HepG2 (cell line): ENCODE measurements around the gene CLIC2. TPM values are rescaled to one million over a fixed set of nuclear protein-coding genes. Genes with fewer than 3 reads are reported as not detected.

Experiments used
- ATAC-seq: fragments of 200-7000 bp; cut with Tn5 transposase; 3 replicates; pipeline ENCODE4 v1.9.1; 2020; ENCODE audit warnings: mild to moderate bottlenecking, moderate library complexity
- BruUV-seq: library from RNA; stranded (reverse); fragments of 400-500 nt; replicated peaks from 2 replicates; lab custom pipeline; 2021; lab: Mats Ljungman, UMichigan
- CTCF ChIA-PET: fragments of 300-600 bp; formaldehyde crosslinking; extraction: SDS; loops from one replicate; lab custom pipeline; 2021; ENCODE audit warnings: low total read pairs, inconsistent platforms, low intra/inter-chr PET ratio; lab: Yijun Ruan, JAX
- POLR2A ChIA-PET: fragments of 350-600 bp; sonication (Branson Sonifier 250); formaldehyde crosslinking; loops from one replicate; lab custom pipeline; 2020; ENCODE audit warnings: antibody characterized with exemption, inconsistent platforms; lab: Yijun Ruan, JAX
- DNase-seq: peaks from one replicate; pipeline ENCODE4 v3.0.0-alpha.2; 2015; ENCODE audit warnings: low spot score
- FAIRE-seq: peaks from 3 replicates; lab custom pipeline; 2011; peaks lifted over from hg19 to GRCh38; lab: Jason Lieb, UNC
- H2AFZ ChIP-seq: one replicate; pipeline ENCODE4 v1.6.1; 2011; ENCODE audit warnings: low read length, inconsistent platforms
- H3K27ac ChIP-seq: fragments of 300-600 bp; 3 replicates; pipeline ENCODE4 v1.8.0; 2011; ENCODE audit warnings: mixed run types, mild to moderate bottlenecking, mixed read lengths, low read length, inconsistent platforms; ENCODE audit not compliant: insufficient read depth; ENCODE audit errors: extremely low read length
- H3K27me3 ChIP-seq, 2 experiments: fragments of 200-600 bp in 1 of 2; 2 replicates in 1 of 2; 3 replicates in 1 of 2; pipeline versions ENCODE4 v1.6.0 to v1.8.0; 2011; ENCODE audit warnings: low read length in 2 of 2, mild to moderate bottlenecking in 2 of 2, moderate library complexity in 2 of 2, inconsistent platforms in 1 of 2; ENCODE audit not compliant: insufficient read depth in 2 of 2, control insufficient read depth in 1 of 2
- H3K36me3 ChIP-seq, 2 experiments: fragments of 200-600 bp in 1 of 2; replicated peaks in 1 of 2; 2 replicates in 1 of 2; 3 replicates in 1 of 2; pipeline versions ENCODE4 v1.5.1 to v1.8.0; 2011; ENCODE audit warnings: low read length in 2 of 2, inconsistent platforms in 1 of 2; ENCODE audit not compliant: insufficient read depth in 2 of 2, control insufficient read depth in 1 of 2
- H3K4me1 ChIP-seq: 2 replicates; pipeline ENCODE4 v1.5.1; 2012; ENCODE audit warnings: low read length, inconsistent platforms; ENCODE audit not compliant: insufficient read depth
- H3K4me2 ChIP-seq: 2 replicates; pipeline ENCODE4 v1.6.0; 2011; ENCODE audit warnings: low read depth, low read length, inconsistent platforms
- H3K4me3 ChIP-seq, 3 experiments: fragments of 200-600 bp in 1 of 3; sonication (generic), shearing (Covaris generic) in 1 of 3; replicated peaks in 1 of 3; 2 replicates each; pipeline ENCODE4 v1.5.1; 2011 to 2016; ENCODE audit warnings: low read length in 3 of 3, inconsistent platforms in 2 of 3, low read depth in 2 of 3, mild to moderate bottlenecking in 2 of 3, control low read depth in 1 of 3, mixed read lengths in 1 of 3; ENCODE audit not compliant: insufficient read depth in 1 of 3
- H3K79me2 ChIP-seq: one replicate; pipeline ENCODE4 v1.6.1; 2011; ENCODE audit warnings: low read length, inconsistent platforms; ENCODE audit not compliant: insufficient read depth
- H3K9ac ChIP-seq: 2 replicates; pipeline ENCODE4 v1.6.0; 2011; ENCODE audit warnings: mild to moderate bottlenecking, low read depth, low read length, inconsistent platforms; ENCODE audit not compliant: insufficient read depth
- H3K9me3 ChIP-seq: 2 replicates; pipeline ENCODE4 v1.5.1; 2012; ENCODE audit warnings: mild to moderate bottlenecking, low read length
- H4K20me1 ChIP-seq: 2 replicates; pipeline ENCODE4 v1.6.0; 2011; ENCODE audit warnings: inconsistent platforms, mild to moderate bottlenecking, low read length, moderate library complexity; ENCODE audit not compliant: insufficient read depth
- DMTF1 ChIP-seq: sonication (generic); formaldehyde crosslinking; IDR thresholded peaks from 2 replicates; pipeline ENCODE4 v1.4.0; 2020; ENCODE audit warnings: mild to moderate bottlenecking, missing genetic modification reagents
- HOXD1 ChIP-seq: sonication (generic); formaldehyde crosslinking; IDR thresholded peaks from 2 replicates; pipeline ENCODE4 v1.5.0; 2020; ENCODE audit warnings: missing genetic modification reagents
- JUN ChIP-seq: sonication (generic); formaldehyde crosslinking; IDR thresholded peaks from 2 replicates; pipeline ENCODE4 v1.4.0; 2020; ENCODE audit warnings: mild to moderate bottlenecking, missing genetic modification reagents
- JUNB ChIP-seq: sonication (generic); formaldehyde crosslinking; IDR thresholded peaks from 2 replicates; pipeline ENCODE4 v1.8.0; 2022; ENCODE audit warnings: missing genetic modification reagents, mild to moderate bottlenecking, borderline replicate concordance
- ONECUT2 ChIP-seq: sonication (generic); formaldehyde crosslinking; IDR thresholded peaks from 2 replicates; pipeline ENCODE4 v1.4.0; 2020; ENCODE audit warnings: missing genetic modification reagents
- PHF5A ChIP-seq: IDR thresholded peaks from one replicate; pipeline ENCODE4 v1.6.1; 2018; ENCODE audit warnings: low read depth, missing genetic modification reagents; ENCODE audit not compliant: unreplicated experiment
- ZNF12 ChIP-seq: sonication (generic); formaldehyde crosslinking; IDR thresholded peaks from 2 replicates; pipeline ENCODE4 v1.5.0; 2020; ENCODE audit warnings: missing genetic modification reagents
- ZNF674 ChIP-seq: sonication (generic); formaldehyde crosslinking; IDR thresholded peaks from 2 replicates; pipeline ENCODE4 v1.5.0; 2020; ENCODE audit warnings: low read depth, mild to moderate bottlenecking, missing genetic modification reagents
- ZSCAN29 ChIP-seq: sonication (generic); formaldehyde crosslinking; conservative IDR thresholded peaks from 2 replicates; pipeline ENCODE4 v1.4.0; 2020; ENCODE audit warnings: mild to moderate bottlenecking, missing genetic modification reagents
- in situ Hi-C: cut with HindIII; loops from 2 replicates; pipeline ENCODE4 v1.10.0; 2017; ENCODE audit warnings: low pct_unique_long_range_greater_than_20kb; ENCODE audit not compliant: extremely low pct_ligation_motif_present
- intact Hi-C: fragments of 100-400 bp; cut with micrococcal nuclease; formaldehyde crosslinking; loops from one replicate; pipeline ENCODE4 v1.10.0; 2022; ENCODE audit not compliant: unreplicated experiment
- polyA plus RNA-seq, 8 experiments: library from polyadenylated mRNA; depleted of rRNA in 3 of 8; stranded (reverse) in 7 of 8; unstranded in 1 of 8; fragments of >200 nt; fragmentation: Illumina TruSeq in 4 of 8; extraction: Trizol in 4 of 8; gene quantifications; 2 replicates each; pipeline versions ENCODE4 v1.2.1 to v1.2.3, GENCODE V29; 2011 to 2016; ENCODE audit warnings: low read depth in 4 of 8, missing spikeins in 1 of 8, mixed read lengths in 1 of 8; ENCODE audit not compliant: insufficient read depth in 1 of 8
- total RNA-seq, 5 experiments: library from RNA; depleted of rRNA; stranded (reverse); fragments of >200 nt; fragmentation: Illumina TruSeq; extraction: Trizol; gene quantifications; 2 replicates each; pipeline ENCODE4 v1.2.3, GENCODE V29; 2016; ENCODE audit warnings: low read depth in 1 of 5
- TF ChIP-seq, protein P1 (sequence below): IDR thresholded peaks from 2 replicates; pipeline ENCODE4 v1.6.1; 2018; ENCODE audit warnings: missing genetic modification reagents
- TF ChIP-seq, protein P2 (sequence below): sonication (generic); formaldehyde crosslinking; IDR thresholded peaks from 2 replicates; pipeline ENCODE4 v1.9.0; 2021; ENCODE audit warnings: missing genetic modification reagents, mild to moderate bottlenecking, borderline replicate concordance

CLIC2 gene
- total and polyA plus RNA-seq, 2 of the 13 experiments (the other 11 are each of a cell fraction or from before 2014, with no cell fraction given), result 0.24 to 0.25 TPM

DNA sequence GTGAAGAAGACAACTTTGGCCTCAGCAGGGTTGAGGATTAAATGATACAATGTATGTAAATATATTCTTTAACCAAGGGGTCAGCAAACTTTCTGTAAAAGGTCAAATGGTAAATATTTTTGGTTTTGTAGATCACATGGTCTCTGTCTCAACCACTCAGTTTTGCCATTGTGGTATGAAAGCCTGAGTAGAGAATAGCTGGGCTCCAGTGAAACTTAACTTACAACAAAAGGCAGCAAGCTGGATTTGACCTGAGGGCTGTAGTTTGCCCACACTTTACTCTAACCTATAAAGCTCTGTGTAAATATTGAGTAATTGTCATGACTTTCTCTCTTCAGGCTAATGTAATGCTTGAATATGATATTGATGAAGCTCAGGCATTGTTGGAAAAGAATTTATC lies 98.5 kb downstream of the CLIC2 start:
- BruUV-seq, result no TSS peak
- POLR2A ChIA-PET, result no interaction called here
- no peak overlapping the region for H3K4me3 ChIP-seq
- in situ Hi-C loops (no loop called here), intact Hi-C loops (no loop called here)
- TF ChIP-seq DMTF1 (no peak), PHF5A (no peak), ZNF674 (CRISPR knock-in tag) (no peak), ZSCAN29 (CRISPR knock-in tag) (no peak)
- TF ChIP-seq, protein P1, sequence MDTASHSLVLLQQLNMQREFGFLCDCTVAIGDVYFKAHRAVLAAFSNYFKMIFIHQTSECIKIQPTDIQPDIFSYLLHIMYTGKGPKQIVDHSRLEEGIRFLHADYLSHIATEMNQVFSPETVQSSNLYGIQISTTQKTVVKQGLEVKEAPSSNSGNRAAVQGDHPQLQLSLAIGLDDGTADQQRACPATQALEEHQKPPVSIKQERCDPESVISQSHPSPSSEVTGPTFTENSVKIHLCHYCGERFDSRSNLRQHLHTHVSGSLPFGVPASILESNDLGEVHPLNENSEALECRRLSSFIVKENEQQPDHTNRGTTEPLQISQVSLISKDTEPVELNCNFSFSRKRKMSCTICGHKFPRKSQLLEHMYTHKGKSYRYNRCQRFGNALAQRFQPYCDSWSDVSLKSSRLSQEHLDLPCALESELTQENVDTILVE (CRISPR knock-in tag), result no peak
- no peak overlapping the region for H2AFZ ChIP-seq
- H3K79me2 ChIP-seq, result no peaks in the 10 kb centered on the region
- H3K27me3 ChIP-seq, result no peaks in the 10 kb centered on the region
- peak; percentile 74 for FAIRE-seq
- H3K4me1 ChIP-seq, result peaks cover 9% of the 10 kb centered on the region; the same call in 1 of the 2 replicates
- peak; percentile 9 for DNase-seq
- H3K9me3 ChIP-seq, result no peaks in the 10 kb centered on the region
- ATAC-seq, result no peak
- peaks cover 0 to 18% of the 10 kb centered on the region in 2 experiments; a peak in 4 of 5 replicates for H3K36me3 ChIP-seq
- H3K9ac ChIP-seq, result no peak overlapping the region
- H3K27ac ChIP-seq, result no peak overlapping the region
- CTCF ChIA-PET, result no interaction called here
- no peaks in the 10 kb centered on the region for H4K20me1 ChIP-seq
- H3K4me2 ChIP-seq, result no peak overlapping the region

DNA sequence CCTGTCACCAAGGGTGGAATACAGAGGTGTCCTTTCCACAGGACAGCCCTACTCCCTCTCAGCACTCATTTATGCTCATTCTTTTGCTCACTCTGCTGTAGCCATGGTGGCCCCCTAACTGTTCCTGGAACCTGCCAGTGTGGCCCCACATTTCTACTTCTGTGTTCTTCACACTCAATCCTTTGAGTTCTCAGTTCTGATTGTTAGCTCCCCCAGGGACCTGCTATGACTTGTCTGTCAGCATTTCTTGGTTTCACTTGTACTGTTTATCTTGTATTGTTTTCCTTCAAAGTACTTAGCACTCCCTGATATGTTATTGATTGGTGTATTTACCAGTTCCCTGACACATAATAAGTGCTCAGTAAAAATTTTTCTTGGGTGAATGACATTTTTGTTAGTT lies 103.3 kb downstream of the CLIC2 start:
- in situ Hi-C loops, result no loop called here
- no peaks in the 10 kb centered on the region for H4K20me1 ChIP-seq

More for the DNA sequence above, 103.3 kb downstream of the CLIC2 start:
- no peaks in the 10 kb centered on the region for H3K9me3 ChIP-seq
- no peak overlapping the region for H2AFZ ChIP-seq
- no peak overlapping the region for H3K27ac ChIP-seq
- ChIA-PET POLR2A (interaction anchor here (1.0 kb wide), 1 partner anchor 15 kb away, joined by 4 read pairs; the partner anchor contains the start of gene VBP1), CTCF (no interaction called here)
- H3K27me3 ChIP-seq, result no peaks in the 10 kb centered on the region
- ATAC-seq, result no peak
- no peak for DNase-seq
- no TSS peak for BruUV-seq
- H3K4me3 ChIP-seq, result no peak overlapping the region
- no peak for FAIRE-seq
- H3K4me2 ChIP-seq, result no peak overlapping the region
- peaks cover 3 to 16% of the 10 kb centered on the region in 2 experiments; a peak in 4 of 5 replicates for H3K36me3 ChIP-seq
- no peaks in the 10 kb centered on the region for H3K79me2 ChIP-seq
- H3K9ac ChIP-seq, result no peak overlapping the region
- no peak for TF ChIP-seq ZNF12 (CRISPR knock-in tag)
- TF ChIP-seq, protein P2, sequence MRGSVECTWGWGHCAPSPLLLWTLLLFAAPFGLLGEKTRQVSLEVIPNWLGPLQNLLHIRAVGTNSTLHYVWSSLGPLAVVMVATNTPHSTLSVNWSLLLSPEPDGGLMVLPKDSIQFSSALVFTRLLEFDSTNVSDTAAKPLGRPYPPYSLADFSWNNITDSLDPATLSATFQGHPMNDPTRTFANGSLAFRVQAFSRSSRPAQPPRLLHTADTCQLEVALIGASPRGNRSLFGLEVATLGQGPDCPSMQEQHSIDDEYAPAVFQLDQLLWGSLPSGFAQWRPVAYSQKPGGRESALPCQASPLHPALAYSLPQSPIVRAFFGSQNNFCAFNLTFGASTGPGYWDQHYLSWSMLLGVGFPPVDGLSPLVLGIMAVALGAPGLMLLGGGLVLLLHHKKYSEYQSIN (CRISPR knock-in tag), result no peak
- no peak for TF ChIP-seq PHF5A
- no peak for TF ChIP-seq JUNB (CRISPR knock-in tag)
- TF ChIP-seq HOXD1 (CRISPR knock-in tag), result no peak
- no peak for TF ChIP-seq JUN (CRISPR knock-in tag)
- TF ChIP-seq ONECUT2 (CRISPR knock-in tag), result no peak
- H3K4me1 ChIP-seq, result peaks cover 9% of the 10 kb centered on the region; the same call in 1 of the 2 replicates
- intact Hi-C loops, result no loop called here
